ENCODE measurements around the gene SUMO3.

Gene SUMO3

DNA sequence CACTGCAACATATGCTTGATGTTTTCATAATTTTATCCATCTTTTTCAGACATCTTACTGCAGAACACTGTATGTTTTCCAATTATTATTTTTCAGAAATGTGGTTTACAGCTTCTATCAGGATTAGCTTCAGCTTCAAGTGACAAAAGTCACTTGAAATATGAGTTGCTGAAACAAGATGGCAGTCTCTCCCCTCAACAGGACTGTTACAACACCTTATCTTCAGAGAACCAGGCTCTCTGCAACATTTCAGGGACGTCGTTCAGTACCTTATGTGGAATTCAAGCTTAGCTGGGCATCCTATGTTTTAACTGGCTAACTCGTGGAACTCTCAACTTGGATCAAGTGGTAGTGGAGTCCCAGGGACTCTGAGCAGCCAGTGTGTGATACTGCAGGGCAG is 14.2 kb downstream of the SUMO3 start:
- DNase-seq (ENCODE audit: low read depth, low spot score): no peak

DNA sequence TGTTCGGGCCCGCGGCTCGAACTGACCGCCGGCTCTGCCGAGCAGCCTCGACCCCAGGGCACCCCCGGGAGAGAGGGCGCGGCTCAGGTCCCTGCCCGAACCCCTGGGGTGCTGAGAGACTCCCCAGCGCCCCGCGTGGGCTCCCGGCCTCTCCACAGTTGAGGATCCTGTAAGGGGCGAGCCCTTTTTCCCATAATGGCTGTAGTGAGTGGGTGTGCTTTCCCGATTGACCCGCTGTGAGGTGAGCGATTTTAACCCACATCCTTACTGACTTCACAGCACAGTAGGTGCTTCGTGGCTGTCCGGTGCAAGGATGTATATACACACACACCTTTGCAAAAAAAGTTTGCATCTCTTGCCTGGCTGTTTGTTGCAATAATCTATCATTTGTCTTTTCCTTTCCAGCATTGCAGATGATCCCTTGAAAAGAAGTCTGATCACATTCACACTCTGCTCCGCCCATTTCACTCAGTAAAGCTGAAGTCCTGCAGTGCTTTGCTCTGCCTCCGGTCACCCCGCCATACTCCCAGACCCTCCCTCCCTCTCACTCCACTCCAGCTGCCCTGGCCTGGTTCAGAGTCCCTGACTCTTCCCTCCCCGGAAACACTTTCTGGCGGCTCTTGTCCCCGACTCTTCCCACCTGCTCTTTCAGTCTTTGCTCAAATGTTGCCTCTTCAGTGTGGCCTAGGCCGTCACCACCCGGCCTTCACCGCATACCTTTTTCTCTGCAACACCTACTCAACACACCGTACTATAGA is 15.3 kb downstream of the SUMO3 start:
- no peak for DNase-seq (ENCODE audit: low read depth, low spot score)

DNA sequence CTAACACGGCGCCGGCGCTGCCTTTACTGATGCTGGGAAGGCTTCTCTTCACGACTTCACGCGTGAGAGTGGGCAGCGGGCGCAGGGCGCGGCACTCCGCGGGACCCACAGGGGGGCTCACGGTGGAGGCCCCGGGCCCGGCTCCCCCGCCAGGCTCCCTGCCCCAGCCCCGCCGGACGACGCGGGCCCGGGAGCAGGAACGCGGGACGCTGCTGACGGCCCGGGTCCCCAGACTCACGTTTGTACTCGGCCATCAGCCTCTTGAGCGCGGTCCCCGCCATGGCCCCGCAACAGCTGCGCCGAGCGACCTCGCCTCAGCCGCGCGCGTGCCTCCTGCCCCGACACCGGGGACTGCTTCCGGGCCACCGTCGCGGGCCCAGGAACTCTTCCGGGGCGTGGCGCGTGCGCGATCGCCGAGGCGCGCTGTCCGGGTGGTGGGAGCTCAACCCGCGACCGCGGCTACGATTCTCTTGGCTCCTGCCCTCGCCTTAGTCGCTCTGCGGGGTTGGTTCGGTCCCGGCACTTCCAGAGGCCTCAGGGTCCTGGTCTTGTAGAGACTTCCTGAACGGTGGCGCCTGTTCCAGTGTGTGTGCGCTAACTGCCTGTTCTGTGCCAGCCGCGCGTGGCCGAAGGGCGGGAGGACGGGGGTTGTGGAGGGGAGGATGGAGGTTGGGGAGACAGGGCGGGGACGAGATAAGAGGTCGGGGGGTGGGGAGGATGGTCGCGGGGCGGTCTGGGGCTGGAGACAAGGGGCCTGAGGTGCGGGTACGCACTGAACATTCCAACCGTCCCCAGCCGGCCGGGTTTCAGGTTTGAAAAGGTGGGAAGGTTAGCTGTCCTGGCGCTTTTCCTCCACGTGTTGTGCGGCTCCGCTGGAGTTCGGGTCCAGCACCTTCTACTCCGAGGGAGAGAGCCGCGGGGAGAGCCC is 16.1 kb downstream of the SUMO3 start, which contains the start of gene UBE2G2:
TSS of gene UBE2G2 (minus strand) at position 353 of the 928 bp plus-strand sequence. CDS start at position 281, 72 bp downstream.
- DNase-seq (ENCODE audit: low read depth, low spot score): peak; percentile 70

DNA sequence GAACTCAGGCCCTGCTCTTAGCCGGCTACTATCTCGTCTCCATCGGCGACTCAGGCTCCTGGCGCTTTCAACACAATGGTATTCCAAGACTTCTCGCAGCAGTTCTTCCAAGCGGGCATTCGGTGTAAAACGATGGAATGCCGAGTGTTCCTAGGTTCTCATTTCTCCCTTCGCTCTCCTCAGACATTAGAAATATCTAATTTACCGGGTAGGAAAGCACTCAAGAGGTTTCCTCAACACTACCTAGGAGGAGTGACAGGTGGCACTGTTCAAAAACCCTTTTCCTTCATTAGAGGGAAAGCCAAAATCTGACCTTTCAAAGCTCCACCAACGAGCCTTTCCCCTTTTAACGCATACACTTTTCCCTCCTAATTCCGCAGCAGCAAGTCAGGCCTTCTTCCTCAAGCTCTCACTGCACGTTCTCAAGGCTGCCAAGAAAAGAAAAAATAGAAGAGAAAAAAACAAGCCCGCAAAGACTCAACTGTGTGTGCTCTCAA is 16.8 kb downstream of the SUMO3 start:
- DNase-seq (ENCODE audit: low read depth, low spot score): no peak

DNA sequence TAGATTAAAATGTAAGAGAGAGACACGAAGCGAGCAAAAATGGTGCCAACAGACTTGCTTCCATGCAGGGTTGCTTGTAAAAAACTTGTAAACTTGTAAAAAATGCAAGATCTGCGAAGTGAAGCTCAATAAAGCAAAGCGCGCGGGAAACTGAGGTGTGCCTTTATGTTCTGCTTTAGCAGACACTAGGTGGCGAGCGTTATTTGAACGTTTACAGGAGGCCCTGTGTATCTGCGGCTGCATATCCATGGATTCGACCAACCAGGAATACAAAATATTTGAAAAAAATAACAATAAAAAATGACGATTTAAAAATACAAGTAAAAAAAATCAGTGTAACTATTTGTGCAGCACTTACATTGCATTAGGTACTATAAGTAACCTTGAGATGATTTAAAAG is 17.8 kb downstream of the SUMO3 start:
- DNase-seq (ENCODE audit: low read depth, low spot score): no peak

DNA sequence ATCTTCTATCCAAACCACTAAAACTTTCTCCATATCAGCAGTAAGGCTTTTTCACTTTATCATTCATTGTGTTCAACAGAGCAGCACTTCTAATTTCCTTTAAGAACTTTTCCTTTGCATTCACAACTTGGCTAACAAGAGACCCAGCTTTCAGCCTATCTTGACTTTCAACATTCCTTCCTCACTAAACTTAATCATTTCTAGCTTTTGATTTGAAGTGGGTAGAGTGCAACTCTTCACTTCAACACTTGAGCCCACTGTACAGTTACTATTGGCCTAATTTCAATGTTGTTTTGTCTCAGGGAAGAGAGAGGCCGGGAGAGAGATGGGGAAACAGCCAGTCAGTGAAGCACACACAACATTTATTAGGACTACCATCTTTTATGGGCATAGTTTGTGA is 18.2 kb downstream of the SUMO3 start:
- DNase-seq (ENCODE audit: low read depth, low spot score): no peak

DNA sequence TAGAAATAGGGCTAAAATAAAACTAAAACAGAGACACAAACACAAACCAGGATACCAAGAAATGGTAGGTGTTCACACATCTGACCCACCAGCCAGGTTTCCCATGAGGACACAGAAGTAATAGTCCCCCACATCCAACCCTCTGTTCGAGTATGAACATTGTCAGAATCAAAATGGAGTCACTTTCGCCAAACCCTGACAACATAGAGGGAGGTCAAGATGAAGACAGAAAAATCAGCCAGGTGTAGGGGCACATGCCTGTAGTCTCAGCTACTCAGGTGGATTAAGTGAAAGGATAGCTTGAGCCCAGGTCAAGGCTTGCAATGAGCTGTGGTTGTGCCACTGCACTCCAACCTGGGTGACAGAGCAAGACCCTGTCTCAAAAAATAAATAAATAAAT is 20.1 kb downstream of the SUMO3 start:
- DNase-seq (ENCODE audit: low read depth, low spot score): no peak

DNA sequence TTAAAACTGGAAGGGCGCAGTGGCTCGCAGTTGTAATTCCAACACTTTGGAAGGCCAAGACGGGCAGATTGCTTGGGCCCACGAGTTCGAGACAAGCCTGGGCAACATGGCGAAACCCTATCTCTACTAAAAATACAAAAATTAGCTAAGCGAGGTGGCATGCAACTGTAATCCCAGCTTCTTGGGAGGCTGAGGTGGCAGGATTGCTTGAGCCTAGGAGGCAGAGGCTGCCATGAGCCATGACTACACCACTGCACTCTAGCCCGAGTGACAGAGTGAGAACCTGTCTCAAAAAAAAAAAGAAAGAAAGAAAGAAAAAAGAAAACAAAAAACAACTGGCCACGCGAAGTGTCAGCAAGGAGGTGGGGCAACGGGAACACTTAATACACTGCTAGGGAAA is 22.5 kb downstream of the SUMO3 start:
- DNase-seq (ENCODE audit: low read depth, low spot score): no peak

DNA sequence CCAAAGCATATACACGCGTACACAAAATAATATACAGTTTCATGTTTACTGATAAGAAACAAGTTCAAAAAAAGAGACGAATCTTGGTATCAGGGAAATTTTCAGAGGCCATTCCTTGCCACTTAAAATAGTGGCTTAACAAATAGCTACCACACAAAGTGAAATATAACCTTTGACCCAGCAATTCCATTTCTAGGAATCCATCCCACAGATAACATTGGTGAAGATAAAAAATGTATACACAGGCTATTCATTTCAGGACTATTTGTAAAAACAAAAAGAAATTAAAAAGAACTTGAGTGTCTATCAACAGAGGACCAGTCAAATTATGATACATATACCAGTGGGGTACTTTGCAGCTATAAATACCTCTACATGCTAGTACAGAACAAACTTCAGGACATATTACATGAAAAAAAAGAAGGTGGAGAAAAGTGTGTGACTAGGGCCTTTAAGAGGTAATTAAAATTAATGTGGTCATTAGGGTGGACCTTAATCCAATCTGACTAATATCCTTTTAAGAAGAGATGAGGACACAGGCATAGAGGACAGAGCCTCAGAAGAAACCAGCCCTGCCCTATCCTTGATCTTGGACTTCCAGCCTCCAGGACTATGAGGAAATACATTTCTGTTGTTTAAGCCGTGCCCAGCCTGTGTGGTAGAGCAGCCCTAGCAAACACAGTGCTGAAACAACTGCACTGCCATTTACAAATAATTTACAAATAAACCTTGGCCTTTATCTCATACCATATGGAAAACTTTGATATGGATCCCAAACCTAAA is 24.1 kb downstream of the SUMO3 start:
- no peak for DNase-seq (ENCODE audit: low read depth, low spot score)

DNA sequence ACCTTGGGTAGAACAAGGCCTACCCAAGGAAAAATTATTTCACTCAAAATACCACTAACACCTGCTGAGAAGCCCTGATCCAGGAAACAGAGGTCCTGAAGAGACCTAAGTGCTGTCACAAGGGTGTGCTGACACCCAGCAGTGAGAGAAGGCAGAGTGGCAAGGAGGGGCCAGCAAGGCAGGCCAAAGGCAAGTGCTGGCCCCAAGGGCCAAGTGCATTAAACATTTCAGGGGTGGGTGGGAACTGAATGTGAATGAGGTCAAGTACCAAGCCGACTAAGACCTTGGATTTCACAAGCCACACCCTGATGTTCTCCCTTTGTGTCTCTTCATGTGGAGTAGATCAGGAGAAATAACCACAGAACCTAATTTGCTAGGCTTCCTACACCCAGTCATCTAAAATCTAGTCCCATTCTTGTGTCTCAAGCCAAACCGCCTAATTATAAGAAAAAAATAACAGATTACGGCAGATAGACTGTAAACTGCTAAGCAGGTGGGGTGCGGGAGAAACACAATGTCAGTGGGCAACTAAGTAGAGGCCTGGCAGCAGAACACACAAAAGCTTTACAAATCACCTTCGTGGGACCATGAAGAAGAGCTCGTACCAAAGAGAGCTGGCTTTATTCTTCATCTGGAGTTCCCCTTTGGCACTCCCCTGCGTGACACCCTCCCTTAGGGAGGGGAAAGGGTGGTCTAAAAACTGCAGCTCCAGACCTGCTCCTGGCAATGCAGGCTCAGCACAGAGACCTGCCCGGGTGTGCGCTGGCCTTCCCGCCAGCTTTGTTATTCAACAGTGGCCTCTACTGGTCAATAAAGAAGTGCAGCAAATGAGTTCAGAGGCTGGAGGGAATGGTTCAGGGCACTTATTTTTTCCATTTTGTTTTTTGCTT is 24.9 kb downstream of the SUMO3 start:
- no peak for DNase-seq (ENCODE audit: low read depth, low spot score)

DNA sequence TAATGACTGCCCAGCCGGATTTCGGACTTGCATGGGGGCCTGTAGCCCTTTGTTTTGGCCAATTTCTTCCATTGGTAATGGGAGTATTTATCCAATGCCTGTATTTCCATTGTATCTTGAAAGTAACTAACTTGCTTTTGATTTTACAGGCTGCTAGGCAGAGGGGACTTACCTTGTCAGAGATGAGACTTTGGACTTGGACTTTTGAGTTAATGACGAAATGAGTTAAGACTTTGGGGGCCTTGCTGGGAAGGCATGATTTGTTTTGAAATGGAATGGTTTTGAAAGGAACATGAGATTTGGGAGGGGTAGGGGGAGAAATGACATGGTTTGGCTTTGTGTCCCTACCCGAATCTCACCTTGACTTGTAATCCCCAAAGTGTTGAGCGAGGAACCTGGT is 25.9 kb downstream of the SUMO3 start:
- no peak for DNase-seq (ENCODE audit: low read depth, low spot score)

DNA sequence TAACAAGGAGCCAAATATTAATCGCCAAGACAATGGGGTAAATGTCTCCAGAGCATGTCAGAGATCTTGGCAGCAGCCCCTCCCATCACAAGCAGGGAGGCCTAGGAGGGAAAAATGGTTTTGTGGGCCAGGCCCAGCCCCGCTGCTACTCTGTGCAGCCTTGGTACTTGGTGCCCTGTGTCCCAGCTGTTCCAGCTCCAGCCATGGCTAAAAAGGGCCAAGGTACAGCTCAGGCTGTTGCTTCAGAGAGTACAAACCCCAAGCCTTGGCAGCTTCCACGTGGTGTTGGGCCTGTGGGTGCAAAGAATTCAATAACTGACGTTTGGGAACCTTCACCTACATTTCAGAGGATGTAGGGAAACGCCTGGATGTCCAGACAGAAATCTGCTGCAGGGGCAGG is 26.6 kb downstream of the SUMO3 start:
- DNase-seq (ENCODE audit: low read depth, low spot score): no peak

DNA sequence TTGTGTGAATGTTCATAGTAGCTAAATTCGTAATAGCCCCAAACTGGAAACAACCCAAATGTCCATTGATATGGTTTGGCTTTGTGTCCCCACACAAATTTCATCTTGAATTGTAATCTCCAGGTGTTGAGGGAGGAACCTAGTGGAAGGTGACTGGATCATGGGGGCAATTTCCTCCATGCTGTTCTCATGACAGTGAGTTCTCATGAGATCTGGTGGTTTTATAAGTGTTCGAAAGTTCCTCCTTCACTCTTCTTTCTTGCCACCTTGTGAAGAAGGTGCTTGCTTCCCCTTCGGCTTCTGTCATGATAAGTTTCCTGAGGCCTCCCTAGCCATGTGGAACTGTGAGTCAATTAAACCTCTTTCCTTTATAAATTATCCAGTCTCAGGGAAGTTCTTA is 27.5 kb downstream of the SUMO3 start:
- DNase-seq (ENCODE audit: low read depth, low spot score): no peak

DNA sequence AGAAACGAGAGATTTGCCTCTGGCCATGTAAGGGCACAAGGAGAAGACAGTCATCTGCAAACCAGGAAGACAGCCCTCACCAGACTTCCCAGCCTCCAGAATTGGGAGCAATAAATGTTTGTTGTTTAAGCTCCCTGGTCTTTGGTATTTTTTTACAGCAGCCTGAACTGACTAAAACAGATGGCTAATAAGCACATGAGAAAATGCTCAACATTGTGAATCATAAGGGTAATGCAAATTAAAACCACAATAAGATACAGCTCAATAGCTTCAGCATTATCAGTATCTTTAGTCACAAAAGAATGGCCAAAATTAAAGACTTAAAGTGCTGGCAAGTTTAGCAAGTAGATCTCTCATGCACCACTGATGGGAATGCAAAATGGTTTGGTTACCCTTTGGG is 28.0 kb downstream of the SUMO3 start:
- DNase-seq (ENCODE audit: low read depth, low spot score): no peak

DNA sequence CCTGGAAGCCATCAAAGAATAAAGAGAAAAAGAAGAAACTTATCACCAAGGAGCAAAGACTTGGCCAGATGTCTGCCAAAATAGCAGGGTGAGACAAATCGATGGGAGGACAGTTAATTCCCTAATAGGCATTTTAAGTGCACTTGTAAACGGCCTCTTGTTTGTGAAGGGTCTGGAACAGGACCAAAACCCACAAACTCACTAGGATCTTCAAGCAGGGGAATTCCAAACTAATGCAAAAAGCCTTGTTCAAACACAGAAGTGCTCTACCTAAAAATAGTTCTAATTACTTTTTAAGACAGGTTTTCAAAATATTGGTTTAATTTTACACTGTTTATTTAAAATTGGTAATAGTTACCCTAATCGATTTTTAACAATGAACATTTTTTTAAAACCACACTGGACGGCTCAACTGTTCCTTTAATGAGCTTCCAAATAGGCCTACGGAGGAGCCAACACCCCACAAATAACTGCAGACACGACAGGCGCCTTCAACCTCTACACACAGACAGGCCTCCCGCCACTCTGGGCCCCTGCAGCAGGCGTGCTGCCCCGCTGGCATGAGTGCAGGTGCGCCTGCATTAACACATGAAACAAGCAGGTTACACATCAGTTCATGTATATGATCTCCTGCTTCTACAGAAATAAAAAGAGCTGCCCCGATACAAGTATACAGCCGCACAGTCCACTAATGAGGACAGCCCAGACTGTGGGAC is 32.1 kb downstream of the SUMO3 start:
- no peak for DNase-seq (ENCODE audit: low read depth, low spot score)

DNA sequence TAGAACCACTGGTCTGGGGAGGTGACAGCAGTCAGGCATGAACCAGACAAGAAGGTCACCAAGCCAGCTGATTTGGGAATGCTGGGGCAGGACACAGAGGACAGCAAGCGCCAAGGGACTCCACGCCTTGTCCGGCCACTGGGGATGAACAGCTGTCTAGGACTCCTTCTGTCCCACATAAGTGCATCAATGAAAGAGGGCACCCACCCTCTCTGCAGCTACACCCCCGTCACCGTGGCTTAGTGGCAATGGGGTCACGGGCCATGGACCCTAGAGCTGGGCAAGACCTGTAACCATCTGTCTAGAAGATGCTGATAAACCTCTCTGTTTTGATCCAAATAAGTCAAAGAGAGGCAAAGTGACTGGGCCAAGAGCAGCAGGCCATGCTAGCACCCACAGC is 33.1 kb downstream of the SUMO3 start:
- no peak for DNase-seq (ENCODE audit: low read depth, low spot score)

DNA sequence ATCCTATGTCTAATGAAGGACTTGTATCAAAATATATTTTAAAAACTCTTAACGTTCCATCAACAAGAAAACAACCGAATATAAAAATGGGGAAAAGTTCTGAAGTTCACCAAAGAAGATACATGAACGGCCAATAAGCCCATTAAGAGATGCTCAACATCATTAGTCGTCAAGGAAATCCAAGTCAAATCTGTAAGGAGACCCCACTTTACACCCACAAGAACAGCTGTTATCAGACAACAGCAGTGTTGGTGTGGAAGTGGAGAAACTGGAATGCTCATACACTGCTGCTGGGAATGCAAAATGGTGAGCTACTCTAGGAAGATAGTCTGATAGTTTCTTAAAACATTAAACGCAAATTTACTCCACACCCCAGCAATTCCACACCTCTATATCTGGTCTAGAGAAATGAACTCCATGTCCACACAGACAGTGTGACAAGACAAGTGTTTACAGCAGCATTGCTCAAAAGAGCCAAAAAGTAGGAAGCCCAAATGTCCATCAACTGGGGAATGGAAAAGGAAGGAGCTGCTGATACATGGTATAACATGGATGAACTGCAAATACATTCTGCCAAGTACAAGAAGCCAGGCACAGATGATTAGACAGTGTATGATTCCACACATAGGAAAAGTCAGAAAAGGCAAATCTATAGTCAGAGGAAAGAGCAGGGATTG is 34.7 kb downstream of the SUMO3 start:
- DNase-seq (ENCODE audit: low read depth, low spot score): no peak

DNA sequence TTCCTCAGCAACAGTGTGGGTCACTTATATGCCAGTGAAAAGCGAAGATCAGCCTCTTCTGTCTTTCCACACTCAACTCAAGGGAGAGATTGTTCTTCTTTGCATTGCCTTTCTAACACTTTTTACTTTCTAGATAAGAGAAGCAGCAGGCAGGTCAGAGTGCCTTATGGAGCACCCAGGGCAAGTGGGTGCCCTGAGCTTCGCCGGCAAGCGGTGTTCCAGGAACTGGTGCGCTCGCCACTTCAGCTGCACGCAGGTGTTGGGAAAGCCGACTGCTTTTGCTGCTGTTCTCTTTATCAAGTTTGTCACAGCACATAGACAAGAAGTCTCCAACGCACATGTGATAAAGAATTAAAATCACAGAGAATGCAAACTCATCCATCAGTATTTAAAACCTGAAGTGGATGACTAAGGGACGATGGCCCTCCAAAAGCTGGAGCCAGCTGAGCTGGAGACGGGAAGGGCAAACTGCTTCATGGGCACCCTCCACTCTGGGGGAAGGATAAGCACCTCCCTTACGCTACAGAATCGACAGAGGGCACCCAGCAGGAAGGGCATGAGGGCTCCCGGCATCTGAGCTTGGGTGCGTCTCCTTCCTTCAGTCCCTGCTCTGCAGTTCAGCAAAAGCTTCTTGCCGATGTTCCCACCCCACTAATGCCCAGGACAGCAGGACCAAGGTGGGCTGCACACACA is 36.9 kb downstream of the SUMO3 start:
- no peak for DNase-seq (ENCODE audit: low read depth, low spot score)

DNA sequence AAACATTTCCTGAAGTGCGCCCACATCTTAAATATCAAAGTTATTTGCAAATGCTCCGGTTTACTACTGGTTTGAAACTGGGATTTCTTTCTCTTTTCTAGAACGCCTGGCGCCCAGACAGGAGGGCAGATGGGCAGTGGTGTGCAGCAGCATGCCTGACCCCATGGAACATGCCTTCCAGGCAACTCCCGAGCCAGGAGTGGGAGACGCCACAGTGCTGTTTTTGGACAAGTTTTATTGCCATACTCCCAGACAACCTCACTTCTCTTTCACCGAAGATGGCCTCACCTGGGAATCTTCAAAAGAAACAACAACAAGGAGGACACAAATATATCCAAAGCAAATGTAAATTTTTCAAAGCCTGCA is 37.7 kb downstream of the SUMO3 start:
- no peak for DNase-seq (ENCODE audit: low read depth, low spot score)
